ENCODE results near the gene MYO5C.

GRCh38 chr15:52206446-52206845, 89.2 kb downstream of the MYO5C start:
- no peak for TF ChIP-seq CTCF (IDR thresholded peaks at IDR 0.05)
- no peak for TF ChIP-seq POLR2AphosphoS5 (IDR thresholded peaks at IDR 0.05)
